Cardiac septum (tissue), 1 donor: Measurements from ENCODE around the gene TEX19. TPM values are rescaled to one million over a fixed set of nuclear protein-coding genes. Genes with fewer than 3 reads are reported as not detected.

Experiments
- DNase-seq: peaks from one replicate; pipeline ENCODE4 v3.0.0-alpha.2; 2020; ENCODE audit warnings: low spot score
- intact Hi-C: fragments of 100-400 bp; cut with DNase I; formaldehyde crosslinking; loops from one replicate; pipeline ENCODE4 v1.14.0; 2022
- long read RNA-seq: library from polyadenylated mRNA; unstranded; transcript quantifications from one replicate; pipeline ENCODE4 v2.0.0, GENCODE V29; 2021
- total RNA-seq: library from RNA; stranded (reverse); fragmentation: NEBNext Ultra II Directional; extraction: Animal tissue kit (Norgen Biotek cat#: 25700); gene quantifications from one replicate; pipeline ENCODE4 v1.2.1, GENCODE V29; 2021
- donor health status: DM: no; HTN: no; CAD: no.

Gene TEX19, protein sequence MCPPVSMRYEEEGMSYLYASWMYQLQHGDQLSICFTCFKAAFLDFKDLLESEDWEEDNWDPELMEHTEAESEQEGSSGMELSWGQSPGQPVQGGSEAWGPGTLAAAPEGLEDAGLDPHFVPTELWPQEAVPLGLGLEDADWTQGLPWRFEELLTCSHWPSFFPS
- total RNA-seq, result not detected
- long read RNA-seq, result 0 reads

DNA sequence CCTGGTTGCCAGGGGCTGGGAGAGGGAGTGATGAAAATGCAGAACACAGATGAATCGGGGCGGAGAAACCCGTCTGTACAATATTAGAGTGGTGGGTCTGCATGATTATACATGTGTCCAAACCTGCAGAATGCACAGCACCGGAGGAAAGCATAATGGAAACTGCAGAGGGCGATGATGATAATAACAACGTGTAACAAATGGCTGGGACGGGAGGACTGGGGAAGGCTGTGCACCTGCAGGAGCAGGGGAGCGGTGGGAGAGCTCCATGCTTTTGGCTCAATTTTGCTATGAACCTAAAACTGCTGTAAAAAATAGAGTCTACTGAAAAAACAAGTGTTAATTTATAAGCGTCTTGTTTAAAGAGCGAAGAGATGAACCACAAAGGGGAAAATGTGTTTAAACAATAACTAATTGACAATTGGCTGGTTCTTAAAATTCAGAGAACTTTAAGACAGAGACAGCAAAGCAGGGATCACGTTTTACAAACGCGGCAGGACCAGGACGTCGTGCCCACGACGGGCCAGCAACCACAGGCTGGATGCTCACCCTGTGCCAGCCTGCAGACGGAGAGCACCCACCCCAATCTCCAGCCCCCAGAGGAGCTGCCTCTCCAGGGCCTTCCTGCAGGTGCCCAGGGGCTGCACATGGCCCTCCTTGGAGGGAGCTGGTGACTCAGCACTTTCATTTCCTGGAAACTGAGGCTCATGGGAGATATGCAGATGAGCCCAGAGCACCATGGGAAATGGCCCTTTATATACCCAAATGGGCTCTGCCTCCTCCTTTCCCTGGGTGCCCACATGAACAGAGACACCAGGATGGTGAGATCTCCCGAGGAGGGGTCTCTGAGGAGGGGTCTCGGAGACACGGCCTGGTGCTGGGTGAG, at the start of gene TEX19:
TEX19 (plus strand) TSS at position 783 of the 886 bp plus-strand sequence. CDS start 2,904 bp downstream, outside the sequence.
- intact Hi-C loops, result no loop called here
- no peak for DNase-seq

DNA sequence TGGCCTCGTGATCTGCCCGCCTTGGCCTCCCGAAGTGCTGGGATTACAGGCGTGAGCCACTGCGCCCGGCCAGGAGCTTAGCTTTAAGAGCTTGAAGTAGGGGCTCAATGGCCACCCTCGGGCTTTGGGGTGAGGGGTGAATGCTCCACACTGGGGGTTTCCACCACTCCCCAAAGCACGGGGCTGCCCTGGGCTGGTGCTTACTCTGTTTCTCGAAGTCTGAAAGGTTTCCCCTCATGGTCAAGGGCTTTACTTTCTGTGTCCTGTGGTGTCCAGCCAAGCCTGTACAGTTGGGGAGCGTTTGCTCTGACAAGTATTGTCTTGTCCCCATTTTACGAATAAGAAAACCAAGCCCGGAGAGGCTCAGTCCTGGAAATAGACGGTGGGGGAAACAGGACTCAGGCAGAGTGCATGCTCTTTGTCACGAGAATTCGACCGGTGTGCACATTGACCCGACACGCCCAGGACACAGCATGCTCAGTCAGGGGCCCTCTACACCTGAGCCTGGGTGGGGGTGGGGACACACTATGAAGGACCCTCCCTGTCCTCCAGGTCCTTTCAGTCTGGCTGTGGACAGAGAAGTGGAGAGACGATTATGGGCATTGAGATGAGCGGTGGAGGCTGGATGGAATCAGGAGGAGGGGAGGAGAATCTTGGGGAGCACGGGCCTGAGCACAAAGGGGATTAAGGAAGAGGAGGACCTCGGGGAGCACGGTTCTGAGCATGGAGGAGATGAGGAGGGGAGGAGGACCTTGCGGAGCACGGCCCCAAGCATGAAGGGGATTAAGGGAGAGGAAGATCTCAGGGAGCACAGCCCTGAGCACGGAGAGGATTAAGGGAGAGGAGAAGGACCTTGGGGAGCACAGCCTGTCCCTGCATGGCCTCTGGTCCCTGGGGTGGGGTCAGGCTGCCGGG, 49.1 kb upstream of the TEX19 start:
- intact Hi-C loops, result no loop called here
- no peak for DNase-seq

DNA sequence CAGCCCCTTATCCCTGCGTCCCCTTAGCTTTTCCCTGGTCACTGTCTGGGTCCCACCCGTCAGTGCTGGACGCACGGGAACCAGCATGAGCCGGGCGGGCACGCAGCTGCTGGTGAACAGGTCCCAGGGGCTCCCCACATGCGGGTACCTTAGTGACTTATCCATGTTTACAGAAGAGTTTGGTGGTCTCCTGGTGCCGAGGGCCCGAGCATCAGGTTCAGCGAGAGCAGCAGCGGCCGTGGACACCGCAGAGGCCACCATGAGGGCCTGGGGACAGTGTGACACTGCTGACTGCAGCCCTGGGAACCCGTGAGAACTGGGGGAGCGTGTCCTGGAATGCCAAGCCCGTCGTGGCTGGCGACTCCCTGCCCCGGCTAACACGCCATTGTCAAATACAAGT, 48.2 kb upstream of the TEX19 start:
- DNase-seq, result no peak
- intact Hi-C loops, result no loop called here

DNA sequence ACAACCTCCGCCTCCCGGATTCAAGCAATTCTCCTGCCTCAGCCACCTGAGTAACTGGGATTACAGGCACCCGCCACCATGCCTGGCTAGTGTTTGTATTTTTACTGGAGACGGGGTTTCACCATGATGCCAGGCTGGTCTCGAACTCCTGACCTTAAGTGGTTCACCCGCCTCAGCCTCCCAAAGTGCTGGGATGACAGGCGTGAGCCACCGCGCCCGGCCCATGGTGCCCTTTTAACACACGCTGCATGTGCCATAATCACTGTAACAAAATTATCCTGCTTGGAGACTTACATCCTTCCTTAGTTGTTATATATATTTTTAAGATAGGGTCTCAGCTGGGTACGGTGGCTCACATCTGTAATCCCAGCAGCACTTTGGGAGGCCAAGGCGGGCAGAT, 47.1 kb upstream of the TEX19 start:
- intact Hi-C loops, result no loop called here
- DNase-seq, result no peak

DNA sequence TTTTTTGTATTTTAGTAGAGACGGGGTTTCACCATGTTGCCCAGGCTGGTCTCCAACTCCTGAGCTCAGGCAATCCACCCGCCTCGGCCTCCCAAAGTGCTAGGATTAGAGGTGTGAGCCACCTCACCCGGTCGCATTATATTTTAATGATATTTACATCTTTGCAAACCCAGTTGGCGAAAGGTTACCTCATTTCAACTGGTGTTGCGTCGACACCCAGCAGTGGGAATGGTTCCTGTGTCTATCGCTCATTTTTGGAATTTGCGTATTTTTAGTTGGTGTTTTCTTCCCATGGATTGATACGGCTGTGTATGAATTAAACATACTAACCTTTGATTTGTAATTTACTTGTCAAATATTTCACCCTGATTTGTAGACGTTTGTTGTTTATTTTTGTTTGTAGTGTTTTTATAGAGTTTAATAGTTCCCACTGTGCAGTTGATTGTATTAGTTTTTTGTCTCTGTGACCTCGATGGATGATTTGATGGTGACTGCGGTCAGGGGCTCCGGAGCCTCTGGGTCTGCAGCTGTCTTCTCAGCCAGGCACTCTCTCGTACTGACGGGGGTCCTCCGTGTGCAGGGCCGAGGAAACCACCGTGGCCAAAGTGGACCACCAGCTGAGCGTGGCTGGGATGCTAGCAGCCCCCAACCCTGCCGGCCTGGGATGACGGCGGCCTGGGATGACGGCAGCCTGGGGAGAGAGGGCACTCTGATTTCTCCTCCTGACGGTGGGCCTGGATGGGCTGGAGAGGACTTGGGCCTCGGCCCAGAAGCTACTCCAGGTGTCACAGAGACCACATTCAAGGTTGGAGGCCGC, 45.6 kb upstream of the TEX19 start:
- DNase-seq, result no peak
- intact Hi-C loops, result no loop called here

DNA sequence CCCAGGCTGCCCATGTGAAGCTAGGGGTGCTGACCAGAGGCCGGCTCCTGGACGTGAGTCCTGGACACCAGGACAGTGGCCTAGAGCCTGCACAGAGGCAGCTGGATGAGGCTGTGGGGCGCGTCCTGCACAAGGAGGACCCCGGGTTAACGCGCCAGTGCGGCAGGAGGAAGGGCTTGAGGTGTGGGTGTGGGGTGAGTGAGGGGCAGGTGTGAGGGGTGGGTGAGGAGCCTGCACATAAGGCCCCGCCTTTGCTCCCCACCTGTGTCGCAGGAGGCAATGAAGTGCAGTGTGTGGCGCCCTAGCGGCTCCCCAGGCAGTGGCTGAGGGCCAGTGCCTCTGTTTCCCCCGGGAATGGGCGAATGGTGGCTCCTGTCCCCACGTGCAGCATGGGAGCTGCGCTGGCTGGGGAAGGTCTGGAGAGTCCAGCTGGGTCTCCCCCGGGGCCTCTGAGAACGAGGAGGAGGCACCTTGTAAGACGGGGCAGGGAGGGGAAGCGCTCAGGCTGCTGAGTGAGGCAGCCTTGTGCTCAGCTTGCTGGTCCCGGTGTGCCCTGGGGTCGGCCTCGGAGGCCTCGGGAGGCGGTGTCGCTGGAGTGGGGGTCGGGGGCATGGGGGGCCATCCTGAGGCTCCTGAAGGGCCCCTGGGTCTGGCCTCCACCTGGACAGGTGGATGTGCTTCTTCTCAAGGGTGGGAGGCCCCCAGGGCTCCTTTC, 44.9 kb upstream of the TEX19 start:
- intact Hi-C loops, result no loop called here

DNA sequence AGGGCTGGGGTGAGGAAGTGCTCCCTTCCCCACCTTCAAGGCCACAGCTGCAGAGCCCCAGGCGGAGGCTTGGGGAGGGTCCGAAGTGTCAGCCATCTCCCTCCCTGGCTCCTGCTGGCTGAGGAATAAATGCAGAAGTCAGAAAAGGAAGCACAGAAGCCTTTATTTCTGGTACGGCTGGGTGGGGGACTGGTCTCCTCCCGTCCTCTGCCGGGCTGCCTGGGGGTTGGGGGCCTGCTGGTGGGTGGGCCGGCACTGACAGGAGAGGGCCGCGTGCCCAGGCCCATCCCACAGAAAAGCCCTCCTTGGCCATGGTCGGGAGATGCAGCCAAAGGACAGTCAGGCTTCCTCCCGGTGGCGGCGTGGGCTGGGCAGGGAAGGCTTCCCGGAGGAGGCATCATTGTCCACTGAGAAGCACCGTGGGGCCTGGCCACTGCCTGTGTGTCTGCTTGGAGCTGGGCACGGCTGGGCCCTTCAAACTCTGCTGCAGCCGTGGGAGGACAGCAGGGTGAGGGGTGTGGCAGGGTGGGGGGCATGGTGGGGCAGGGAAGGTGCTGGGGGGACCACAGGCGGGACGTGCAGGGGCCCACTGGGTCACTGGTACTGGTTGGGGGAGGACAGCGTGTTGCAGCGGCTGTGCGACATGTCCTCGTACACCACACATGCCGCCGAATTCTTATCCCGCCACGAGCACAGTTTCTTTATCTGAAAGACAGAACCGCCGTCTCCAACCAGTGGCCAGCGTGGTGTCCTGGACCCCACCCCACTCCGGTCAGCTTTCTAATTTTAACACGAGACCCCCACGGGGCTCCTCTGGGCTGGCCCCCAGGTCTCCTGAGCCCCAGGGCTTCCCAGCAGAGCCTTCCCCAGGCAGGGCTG, 44.1 kb upstream of the TEX19 start:
- intact Hi-C loops, result no loop called here
- DNase-seq, result no peak

More for the DNA sequence above, 44.9 kb upstream of the TEX19 start:
- no peak for DNase-seq

DNA sequence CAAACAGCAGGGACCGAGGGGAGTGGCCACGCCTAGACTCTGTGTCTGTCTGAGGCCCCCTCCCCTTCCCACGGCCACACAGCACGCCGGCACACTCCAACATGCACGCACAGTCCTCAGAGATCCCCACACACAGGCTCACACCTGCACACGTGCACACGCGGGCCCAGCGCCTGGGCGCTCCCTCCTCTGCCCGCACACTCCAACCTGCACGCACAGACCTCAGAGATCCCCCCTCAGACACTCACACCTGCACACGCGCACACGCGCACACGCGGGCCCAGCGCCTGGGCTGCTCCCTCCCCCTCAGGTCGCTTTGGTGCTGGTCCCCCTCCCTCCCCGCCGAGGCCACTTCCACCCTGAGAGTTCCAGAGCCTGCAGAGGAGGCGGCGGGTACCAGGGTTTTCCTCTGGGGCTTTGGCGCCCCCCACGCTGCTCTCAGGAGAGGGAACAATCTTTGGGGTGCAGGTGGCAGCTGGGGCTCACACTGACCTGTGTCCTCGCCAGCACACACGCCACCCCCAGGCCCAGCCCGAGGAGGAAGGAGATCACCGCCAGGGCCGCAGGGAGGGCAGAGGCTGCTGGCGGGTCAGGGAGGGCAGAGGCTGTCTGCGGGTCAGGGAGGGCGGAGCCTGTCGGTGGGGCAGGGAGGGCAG, 43.2 kb upstream of the TEX19 start:
- no peak for DNase-seq
- intact Hi-C loops, result no loop called here

DNA sequence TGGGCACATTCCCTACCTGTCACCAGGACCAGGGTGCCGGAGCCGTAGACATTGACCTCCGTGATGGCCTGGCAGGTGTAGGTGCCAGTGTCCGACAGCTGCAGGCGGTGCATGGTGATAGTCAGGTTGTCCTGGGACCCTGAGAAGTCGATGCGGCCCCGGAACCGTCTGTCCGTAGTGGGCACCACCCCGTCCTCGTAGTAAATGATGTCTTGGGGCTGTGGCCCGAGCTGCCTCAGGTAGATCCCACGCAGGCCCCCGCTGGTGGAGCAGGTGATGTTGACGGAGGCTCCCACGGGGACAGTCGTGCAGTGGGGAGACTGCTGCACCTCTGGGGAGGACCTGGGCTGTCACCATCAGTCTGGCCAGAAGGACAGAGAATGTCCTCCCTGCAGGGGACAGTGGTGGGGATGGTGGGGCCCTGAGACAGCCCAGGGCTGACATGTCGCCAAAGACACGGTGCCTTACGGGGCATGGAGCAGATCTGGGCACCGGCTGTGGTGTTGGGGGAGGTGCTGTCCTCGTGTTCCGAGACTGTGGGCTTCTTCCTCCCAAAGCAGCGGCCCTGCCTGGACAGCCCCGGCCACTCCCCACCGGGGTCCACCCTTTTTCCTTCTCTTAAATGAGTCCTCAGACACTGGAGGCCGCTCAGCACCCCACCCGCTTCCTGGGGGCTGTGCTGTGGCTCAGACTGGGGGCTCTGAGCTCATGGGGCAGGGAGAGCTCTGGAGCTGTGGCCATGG, 42.2 kb upstream of the TEX19 start:
- no peak for DNase-seq
- intact Hi-C loops, result no loop called here

DNA sequence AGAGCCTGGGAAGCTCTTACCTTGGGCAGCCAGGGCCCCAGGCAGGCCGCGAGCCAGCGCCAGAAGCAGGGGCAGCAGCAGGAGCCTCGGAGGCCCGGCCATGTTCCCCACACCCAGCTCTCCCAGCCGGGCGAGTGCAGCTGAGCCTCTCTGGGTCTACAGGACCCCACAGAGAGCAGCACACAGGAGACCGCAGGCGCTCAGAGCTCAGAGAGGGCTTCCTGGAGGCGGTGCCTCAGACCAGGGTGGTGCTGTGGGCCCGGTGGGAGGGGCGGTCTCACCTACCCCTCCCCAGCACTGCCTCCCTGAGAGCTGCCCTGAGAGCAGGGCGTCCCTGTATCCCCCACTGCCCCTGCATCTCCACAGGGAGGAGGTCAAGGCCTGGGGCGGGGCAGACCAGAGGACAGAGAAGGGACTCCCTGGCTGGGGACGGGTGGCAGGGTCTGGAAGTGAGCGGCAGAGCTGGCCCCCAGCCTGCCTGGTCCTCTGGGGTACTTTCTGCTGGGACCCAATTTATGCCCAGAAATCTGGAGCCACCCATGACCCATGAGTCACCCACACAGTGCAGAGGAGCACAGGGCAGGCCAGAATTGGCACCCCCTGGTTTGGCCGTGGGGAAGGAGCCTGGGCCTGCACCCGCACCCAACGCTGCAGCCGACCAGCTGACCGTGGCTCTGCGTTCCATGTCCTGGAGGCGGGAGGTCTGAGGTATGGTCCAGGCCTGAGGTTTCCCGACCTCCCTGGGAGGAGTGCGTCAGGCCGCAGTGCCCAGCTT, 41.5 kb upstream of the TEX19 start, which contains the start of gene CD7:
CD7 (minus strand) TSS at position 215 of the 775 bp plus-strand sequence; CDS start at position 102, 113 bp downstream.
- intact Hi-C loops, result no loop called here
- no peak for DNase-seq

DNA sequence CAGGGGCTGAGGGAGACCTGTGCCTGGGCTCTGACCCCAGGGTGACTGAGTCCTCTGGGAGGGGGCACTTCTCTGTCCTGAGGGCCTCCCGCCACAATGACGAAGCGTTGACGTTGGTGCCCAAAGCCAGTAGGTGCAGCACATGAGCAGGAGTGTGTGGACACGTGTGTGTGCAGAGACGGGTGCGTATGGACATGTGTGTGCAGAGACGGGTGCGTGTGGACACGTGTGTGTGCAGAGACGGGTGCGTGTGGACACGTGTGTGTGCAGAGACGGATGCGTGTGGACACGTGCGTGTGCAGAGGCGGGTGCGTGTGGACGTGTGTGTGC, 40.9 kb upstream of the TEX19 start:
- intact Hi-C loops, result no loop called here
- DNase-seq, result no peak

DNA sequence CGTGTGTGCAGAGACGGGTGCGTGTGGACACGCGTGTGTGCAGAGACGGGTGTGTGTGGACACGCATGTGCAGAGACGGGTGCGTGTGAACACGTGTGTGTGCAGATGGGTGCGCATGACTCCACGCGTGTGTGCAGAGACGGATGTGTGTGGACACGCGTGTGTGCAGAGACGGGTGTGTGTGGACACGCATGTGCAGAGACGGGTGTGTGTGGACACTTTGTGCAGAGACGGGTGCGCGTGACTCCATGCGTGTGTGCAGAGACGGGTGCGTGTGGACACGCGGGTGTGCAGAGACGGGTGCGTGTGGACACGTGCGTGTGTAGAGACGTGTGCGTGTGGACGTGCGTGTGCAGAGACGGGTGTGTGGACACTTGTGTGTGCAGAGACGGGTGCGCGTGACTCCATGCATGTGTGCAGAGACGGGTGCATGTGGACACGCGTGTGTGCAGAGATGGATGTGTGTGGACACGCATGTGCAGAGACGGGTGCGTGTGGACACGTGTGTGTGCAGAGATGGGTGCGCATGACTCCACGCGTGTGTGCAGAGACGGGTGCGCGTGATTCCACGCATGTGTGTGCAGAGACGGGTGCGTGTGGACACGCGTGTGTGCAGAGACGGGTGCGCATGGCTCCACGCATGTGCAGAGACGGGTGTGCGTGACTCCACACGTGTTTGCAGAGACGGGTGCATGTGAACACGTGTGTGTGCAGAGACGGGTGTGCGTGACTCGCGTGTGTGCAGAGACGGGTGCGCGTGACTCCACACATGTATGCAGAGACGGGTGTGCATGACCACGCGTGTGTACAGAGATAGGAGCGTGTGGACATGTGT, 40.1 kb upstream of the TEX19 start:
- intact Hi-C loops, result no loop called here
- no peak for DNase-seq

DNA sequence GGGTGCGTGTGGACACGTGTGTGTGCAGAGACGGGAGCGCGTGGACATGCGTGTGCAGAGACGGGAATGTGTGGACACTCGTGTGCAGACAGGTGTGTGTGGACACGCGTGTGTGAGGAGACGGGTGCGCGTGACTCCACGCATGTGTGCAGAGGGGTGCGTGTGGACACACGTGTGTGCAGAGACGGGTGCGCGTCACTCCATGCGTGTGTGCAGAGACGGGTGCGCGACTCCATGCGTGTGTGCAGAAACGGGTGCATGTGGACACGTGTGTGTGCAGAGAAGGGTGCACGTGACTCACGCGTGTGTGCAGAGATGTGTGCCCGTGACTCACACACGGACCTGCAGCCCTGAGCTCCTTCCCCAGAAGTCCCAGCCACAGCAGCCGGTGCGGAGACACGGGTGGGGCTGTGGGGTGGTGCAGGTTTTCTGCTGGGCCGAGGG, 39.4 kb upstream of the TEX19 start:
- DNase-seq, result no peak
- intact Hi-C loops, result loop anchor here (2.0 to 5.0 kb wide), 2 partner anchors 83 to 112 kb away; no protein-coding TSS in a partner anchor

DNA sequence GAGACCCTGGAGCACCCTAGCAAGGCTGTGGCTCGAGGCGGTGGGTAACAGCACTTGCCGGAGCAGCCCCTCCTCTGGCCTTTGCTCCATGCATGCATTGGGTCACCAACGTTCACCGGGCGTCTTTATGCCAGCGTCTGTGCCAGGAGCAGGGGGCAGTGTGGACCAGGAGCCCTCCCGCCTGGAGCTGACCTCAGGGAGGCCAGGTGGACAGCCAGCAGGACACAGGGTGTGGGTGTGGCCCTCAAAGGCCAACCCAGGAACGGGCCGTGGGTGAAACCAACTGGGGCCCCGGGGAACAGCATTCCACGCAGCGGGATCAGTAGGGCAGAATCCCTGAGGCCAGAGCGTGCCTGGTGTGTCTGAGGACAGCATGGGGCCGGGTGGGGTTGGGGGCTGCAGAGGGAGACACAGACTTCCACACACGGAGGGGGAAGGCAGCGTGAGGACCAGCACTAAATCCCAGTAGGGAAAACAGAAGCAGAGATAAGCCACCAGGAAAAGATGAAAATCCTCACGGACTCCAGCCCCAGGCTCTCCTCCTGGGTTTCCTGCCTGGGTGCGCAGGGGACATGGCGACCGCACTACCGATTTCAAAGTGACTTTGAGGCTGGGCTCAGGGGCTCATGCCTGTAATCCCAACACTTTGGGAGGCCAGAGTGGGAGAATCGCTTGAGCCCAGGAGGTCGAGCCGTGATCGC, 38.8 kb upstream of the TEX19 start:
- intact Hi-C loops, result loop anchor here (2.0 to 5.0 kb wide), 2 partner anchors 83 to 113 kb away; no protein-coding TSS in a partner anchor

More for the DNA sequence above, 38.8 kb upstream of the TEX19 start:
- DNase-seq, result no peak
